DMS 273 treated with DMSO at 0.1 percent for 48 hours (cell line): ENCODE data around the gene KRT4.

Experiments
- DNase-seq: peaks from one replicate; lab custom pipeline; 2025; lab: John Stamatoyannopoulos, UW

KRT4 gene

GRCh38 chr12:52821826-52822660 is 8.1 kb upstream of the KRT4 start:
- DNase-seq: no peak

GRCh38 chr12:52821071-52821730 is 7.3 kb upstream of the KRT4 start:
- DNase-seq: no peak

GRCh38 chr12:52820521-52820920 is 6.6 kb upstream of the KRT4 start:
- DNase-seq: no peak

GRCh38 chr12:52819731-52820510 is 6.0 kb upstream of the KRT4 start:
- no peak for DNase-seq

GRCh38 chr12:52818887-52819420 is 5.0 kb upstream of the KRT4 start:
- DNase-seq: no peak

GRCh38 chr12:52818388-52818787 is 4.5 kb upstream of the KRT4 start:
- no peak for DNase-seq

- no peak for DNase-seq
Observed at GRCh38 chr12:52817699-52818238, 3.9 kb upstream of the KRT4 start.

GRCh38 chr12:52817003-52817698 is 3.2 kb upstream of the KRT4 start:
- no peak for DNase-seq

- no peak for DNase-seq
Observed at GRCh38 chr12:52815676-52816588, 2.0 kb upstream of the KRT4 start.

- DNase-seq: no peak
Observed at GRCh38 chr12:52815161-52815560, 1.2 kb upstream of the KRT4 start.

GRCh38 chr12:52814710-52815155 is 817 bp upstream of the KRT4 start:
- DNase-seq: no peak

GRCh38 chr12:52813203-52813819 is 605 bp downstream of the KRT4 start:
- DNase-seq: no peak

- no peak for DNase-seq
Observed at GRCh38 chr12:52812749-52813148, 1.2 kb downstream of the KRT4 start.

- no peak for DNase-seq
Observed at GRCh38 chr12:52812073-52812400, 1.9 kb downstream of the KRT4 start.

- no peak for DNase-seq
Observed at GRCh38 chr12:52811191-52812072, 2.5 kb downstream of the KRT4 start.

GRCh38 chr12:52810554-52810953 is 3.4 kb downstream of the KRT4 start:
- no peak for DNase-seq

GRCh38 chr12:52809166-52809565 is 4.8 kb downstream of the KRT4 start:
- no peak for DNase-seq

- no peak for DNase-seq
Observed at GRCh38 chr12:52808573-52809160, 5.2 kb downstream of the KRT4 start.
